Suprapubic skin (tissue), 4 donors: ENCODE measurements around the gene PRAMEF14. TPM values are rescaled to one million over a fixed set of nuclear protein-coding genes. Genes with fewer than 3 reads are reported as not detected.
"Not testable (repeated sequence)": the region's sequence is repeated elsewhere in the genome, so short reads cannot be mapped to it uniquely, and the experiment has no call there.

Source experiments
- DNase-seq, 2 donors: peaks; one replicate each; pipeline ENCODE4 v3.0.0-alpha.2; 2019; ENCODE audit warnings: low spot score in 2 of 2
- H3K27ac ChIP-seq: fragments of 200-600 bp; sonication (generic); one replicate; pipeline ENCODE4 v1.5.1; 2019
- H3K27me3 ChIP-seq: fragments of 200-600 bp; sonication (generic); one replicate; pipeline ENCODE4 v1.5.1; 2019
- H3K36me3 ChIP-seq: fragments of 200-600 bp; sonication (generic); one replicate; pipeline ENCODE4 v1.5.1; 2019
- H3K4me1 ChIP-seq: fragments of 200-600 bp; sonication (generic); one replicate; pipeline ENCODE4 v1.5.1; 2019
- H3K4me3 ChIP-seq: fragments of 200-600 bp; sonication (generic); one replicate; pipeline ENCODE4 v1.5.1; 2019; ENCODE audit warnings: mild to moderate bottlenecking
- H3K9me3 ChIP-seq: fragments of 200-600 bp; sonication (generic); one replicate; pipeline ENCODE4 v1.5.1; 2019
- CTCF ChIP-seq, 2 donors: fragments of 200-600 bp in 1 of 2; fragments of 450-650 bp in 1 of 2; sonication (generic) in 1 of 2; IDR thresholded peaks; one replicate each; pipeline ENCODE4 v1.5.1; 2016 to 2019; ENCODE audit warnings: antibody characterized with exemption in 2 of 2, mild to moderate bottlenecking in 1 of 2, moderate library complexity in 1 of 2
- WGBS: methylation state at CpG from one replicate; pipeline ENCODE4 v1.1.5; 2018; 5-methylcytosine and 5-hydroxymethylcytosine counted together
- total RNA-seq, 4 donors: library from RNA; depleted of rRNA; stranded (reverse); fragments of >200 nt; gene quantifications; one replicate each; pipeline ENCODE4 v1.1.0, GENCODE V29; 2016

The PRAMEF14 gene
- total RNA-seq, 4 donors from 2014 or later, result not detected

- not testable (repeated sequence) for H3K36me3 ChIP-seq, DNase-seq, H3K27ac ChIP-seq, H3K4me1 ChIP-seq, H3K27me3 ChIP-seq, H3K4me3 ChIP-seq, H3K9me3 ChIP-seq
- 3% methylated on average over 5 of the region's 5 CpGs for WGBS
- TF ChIP-seq CTCF (IDR thresholded peaks at IDR 0.05), result peak; percentile 37 to 39
These were observed 9.8 kb upstream of the PRAMEF14 start for GRCh38 chr1:13356774-13357173.

DNA sequence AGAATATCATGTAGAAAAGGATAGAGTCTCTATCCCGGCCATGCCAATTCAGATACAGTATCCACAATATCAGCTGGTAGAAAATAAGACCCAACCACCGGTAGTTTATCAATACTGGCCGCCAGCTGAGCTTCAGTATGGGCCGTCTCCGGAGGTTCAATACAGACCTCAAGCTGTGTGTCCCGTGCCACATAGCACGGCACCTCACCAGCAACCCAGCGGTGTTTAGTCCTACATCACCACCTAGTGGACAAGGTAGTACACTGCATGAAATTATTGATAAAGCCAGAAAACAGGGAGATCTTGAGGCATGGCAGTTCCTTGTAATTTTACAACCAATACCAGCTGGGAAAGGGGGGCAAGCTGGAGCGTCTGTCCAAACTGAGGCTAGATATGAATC is 7.5 kb upstream of the PRAMEF14 start:
- not testable (repeated sequence) for H3K4me3 ChIP-seq, H3K4me1 ChIP-seq, H3K36me3 ChIP-seq, H3K9me3 ChIP-seq, DNase-seq, H3K27me3 ChIP-seq, H3K27ac ChIP-seq
- WGBS, result no CpG with 5 or more reads among the region's 9 CpGs

GRCh38 chr1:13353476-13353875 is 6.5 kb upstream of the PRAMEF14 start:
- not testable (repeated sequence) for H3K36me3 ChIP-seq, H3K4me1 ChIP-seq, H3K27ac ChIP-seq, H3K9me3 ChIP-seq, H3K27me3 ChIP-seq, DNase-seq, H3K4me3 ChIP-seq
- 89% methylated on average over 5 of the region's 8 CpGs for WGBS

- not testable (repeated sequence) for H3K27me3 ChIP-seq, H3K4me3 ChIP-seq, DNase-seq, H3K27ac ChIP-seq, H3K9me3 ChIP-seq, H3K36me3 ChIP-seq, H3K4me1 ChIP-seq
- WGBS, result 81% methylated on average over 5 of the region's 8 CpGs
These were observed 4.4 kb downstream of the PRAMEF14 start for GRCh38 chr1:13342496-13342895.

- not testable (repeated sequence) for DNase-seq, H3K27me3 ChIP-seq, H3K4me3 ChIP-seq, H3K4me1 ChIP-seq, H3K36me3 ChIP-seq, H3K27ac ChIP-seq, H3K9me3 ChIP-seq
- WGBS, result 73% methylated on average over 4 of the region's 4 CpGs
These were observed 31.7 kb downstream of the PRAMEF14 start, which contains the start of gene PRAMEF15 for GRCh38 chr1:13315281-13315680. PRAMEF15 (plus strand) TSS chr1:13315581; CDS start chr1:13318408, 2,827 bp downstream.

GRCh38 chr1:13303239-13303638 is 43.7 kb downstream of the PRAMEF14 start, which contains the start of gene PRAMEF33:
PRAMEF33 (plus strand) TSS chr1:13303539; CDS start chr1:13305955, 2,416 bp downstream.
- not testable (repeated sequence) for DNase-seq, H3K9me3 ChIP-seq, H3K36me3 ChIP-seq, H3K27ac ChIP-seq, H3K4me3 ChIP-seq, H3K27me3 ChIP-seq, H3K4me1 ChIP-seq
- no CpG with 5 or more reads among the region's 1 CpG for WGBS

DNA sequence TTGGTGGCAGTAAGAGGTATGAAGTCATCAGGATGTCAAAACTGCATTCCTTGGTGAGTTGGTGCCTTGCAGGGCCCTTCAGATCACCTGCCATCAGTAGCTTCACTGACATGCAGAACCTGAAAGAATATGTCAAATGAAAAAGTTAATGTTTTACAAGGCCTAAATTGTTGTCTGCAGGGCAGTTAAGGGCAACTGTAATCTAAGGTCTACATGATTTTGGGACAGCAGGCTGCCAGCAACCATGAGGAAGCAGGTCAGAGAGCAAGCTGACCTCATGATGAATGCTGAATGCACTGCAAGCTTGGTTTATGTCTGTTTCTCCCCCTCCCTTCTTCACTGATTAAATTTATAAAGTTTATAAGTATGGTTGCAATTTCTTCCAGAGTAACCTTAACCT is 44.7 kb downstream of the PRAMEF14 start:
- not testable (repeated sequence) for H3K4me3 ChIP-seq, DNase-seq, H3K9me3 ChIP-seq, H3K4me1 ChIP-seq, H3K27ac ChIP-seq, H3K36me3 ChIP-seq, H3K27me3 ChIP-seq

- H3K27ac ChIP-seq, H3K9me3 ChIP-seq, H3K36me3 ChIP-seq, H3K4me3 ChIP-seq, H3K27me3 ChIP-seq, H3K4me1 ChIP-seq, DNase-seq: not testable (repeated sequence)
- no CpG with 5 or more reads among the region's 27 CpGs for WGBS
These were observed 48.2 kb downstream of the PRAMEF14 start for GRCh38 chr1:13298699-13299098.

- not testable (repeated sequence) for H3K9me3 ChIP-seq, H3K4me1 ChIP-seq, H3K27me3 ChIP-seq, H3K4me3 ChIP-seq, DNase-seq, H3K27ac ChIP-seq, H3K36me3 ChIP-seq
- WGBS, result 83% methylated on average over 1 of the region's 5 CpGs
These were observed 49.6 kb downstream of the PRAMEF14 start for GRCh38 chr1:13297216-13297931.

Other genes with a start within 250 kb of the PRAMEF14 start
- gene HNRNPCL2, start 230.3 kb downstream of the PRAMEF14 start, total RNA-seq, result not detected
- not detected for gene PRAMEF26, start 191.1 kb downstream of the PRAMEF14 start, total RNA-seq
- not detected for gene HNRNPCL4, start 181.5 kb downstream of the PRAMEF14 start, total RNA-seq
- gene PRAMEF9, start 175.3 kb downstream of the PRAMEF14 start, total RNA-seq, result not detected
- gene PRAMEF13, start 145.7 kb downstream of the PRAMEF14 start, total RNA-seq, result not detected
- not detected for gene PRAMEF18, start 121.0 kb downstream of the PRAMEF14 start, total RNA-seq
- not detected for gene PRAMEF5, start 92.9 kb downstream of the PRAMEF14 start, total RNA-seq
- gene PRAMEF8, start 62.0 kb downstream of the PRAMEF14 start, total RNA-seq, result not detected
- not detected for gene PRAMEF33, start 43.6 kb downstream of the PRAMEF14 start, total RNA-seq
- gene PRAMEF15, start 31.6 kb downstream of the PRAMEF14 start, total RNA-seq, result not detected
- not detected for gene PRAMEF19, start 24.8 kb upstream of the PRAMEF14 start, total RNA-seq
- not detected for gene PRAMEF17, start 42.5 kb upstream of the PRAMEF14 start, total RNA-seq
- not detected for gene PRAMEF20, start 63.3 kb upstream of the PRAMEF14 start, total RNA-seq
- 1 to 10 TPM in 3 of 4 donors, under 1 TPM in 1; 0.45 to 6.3 (median 3.1) TPM for gene LRRC38, start 166.9 kb upstream of the PRAMEF14 start, total RNA-seq
- 10 to 100 TPM; 21.4 to 46.6 (median 29.1) TPM for gene PDPN, start 236.7 kb upstream of the PRAMEF14 start, total RNA-seq